H1 (cell line): ENCODE results near the gene PCDHGA7. TPM values are rescaled to one million over a fixed set of nuclear protein-coding genes. Genes with fewer than 3 reads are reported as not detected.

Experiments
- BACH1 ChIP-seq: IDR thresholded peaks from 2 replicates; pipeline ENCODE4 v1.6.1; 2012; ENCODE audit warnings: low read length, improper control_type of control experiment
- CHD1 ChIP-seq: IDR thresholded peaks from 2 replicates; pipeline ENCODE4 v1.6.1; 2012; ENCODE audit warnings: low read depth, low read length, improper control_type of control experiment
- EGR1 ChIP-seq: IDR thresholded peaks from 2 replicates; pipeline ENCODE4 v1.6.1; 2011; ENCODE audit warnings: low read depth, low read length, borderline replicate concordance
- GABPA ChIP-seq: IDR thresholded peaks from 2 replicates; pipeline ENCODE4 v1.6.1; 2011; ENCODE audit warnings: mild to moderate bottlenecking, low read length, moderate library complexity, borderline replicate concordance; ENCODE audit not compliant: insufficient read depth
- JUN ChIP-seq: IDR thresholded peaks from 2 replicates; pipeline ENCODE4 v1.6.1; 2011; ENCODE audit warnings: low read depth, mild to moderate bottlenecking, improper control_type of control experiment, low read length
- KDM4A ChIP-seq: IDR thresholded peaks from one replicate; pipeline ENCODE4 v1.7.1; 2012; ENCODE audit warnings: low read depth, mild to moderate bottlenecking, moderate library complexity, low read length, inconsistent platforms; ENCODE audit not compliant: severe bottlenecking
- SUZ12 ChIP-seq: fragments of 200-600 bp; sonication (generic); IDR thresholded peaks from 2 replicates; pipeline ENCODE4 v1.6.1; 2012; ENCODE audit warnings: mild to moderate bottlenecking, inconsistent platforms, low read length, moderate library complexity, mixed read lengths
- YY1 ChIP-seq: IDR thresholded peaks from 2 replicates; pipeline ENCODE4 v1.6.1; 2011; ENCODE audit warnings: low read depth, mild to moderate bottlenecking, low read length
- polyA plus RNA-seq, 7 experiments: library from polyadenylated mRNA; depleted of rRNA in 3 of 7; stranded (reverse) in 5 of 7; unstranded in 2 of 7; fragments of >200 nt in 5 of 7; fragments of 200-250 nt in 2 of 7; gene quantifications; 1 replicate in 5 of 7; 2 replicates in 1 of 7; 4 replicates in 1 of 7; pipeline versions ENCODE4 v1.2.1 to v1.2.3, GENCODE V29; 2011 to 2013; ENCODE audit warnings: missing spikeins in 2 of 7, mixed read lengths in 2 of 7
- total RNA-seq: library from RNA; stranded (reverse); fragmentation: NEBNext Ultra II Directional; extraction: Animal tissue kit (Norgen Biotek cat#: 25700); gene quantifications from 2 replicates; pipeline ENCODE4 v1.2.1, GENCODE V29; 2021
- TF ChIP-seq, protein P1 (sequence below): fragments of 300-600 bp; sonication (generic); IDR thresholded peaks from 2 replicates; pipeline ENCODE4 v1.7.1; 2012; ENCODE audit warnings: low read length, moderate library complexity, mild to moderate bottlenecking, inconsistent platforms; ENCODE audit not compliant: insufficient replicate concordance
- TF ChIP-seq, protein P2 (sequence below): IDR thresholded peaks from 2 replicates; pipeline ENCODE4 v1.6.1; 2011; ENCODE audit warnings: low read length, improper control_type of control experiment

PCDHGA7 gene
- total and polyA plus RNA-seq, 2 of the 8 experiments (the other 6 are each of a cell fraction or from before 2014, with no cell fraction given) = 0.39 to 1.1 TPM

- TF ChIP-seq, protein P1, sequence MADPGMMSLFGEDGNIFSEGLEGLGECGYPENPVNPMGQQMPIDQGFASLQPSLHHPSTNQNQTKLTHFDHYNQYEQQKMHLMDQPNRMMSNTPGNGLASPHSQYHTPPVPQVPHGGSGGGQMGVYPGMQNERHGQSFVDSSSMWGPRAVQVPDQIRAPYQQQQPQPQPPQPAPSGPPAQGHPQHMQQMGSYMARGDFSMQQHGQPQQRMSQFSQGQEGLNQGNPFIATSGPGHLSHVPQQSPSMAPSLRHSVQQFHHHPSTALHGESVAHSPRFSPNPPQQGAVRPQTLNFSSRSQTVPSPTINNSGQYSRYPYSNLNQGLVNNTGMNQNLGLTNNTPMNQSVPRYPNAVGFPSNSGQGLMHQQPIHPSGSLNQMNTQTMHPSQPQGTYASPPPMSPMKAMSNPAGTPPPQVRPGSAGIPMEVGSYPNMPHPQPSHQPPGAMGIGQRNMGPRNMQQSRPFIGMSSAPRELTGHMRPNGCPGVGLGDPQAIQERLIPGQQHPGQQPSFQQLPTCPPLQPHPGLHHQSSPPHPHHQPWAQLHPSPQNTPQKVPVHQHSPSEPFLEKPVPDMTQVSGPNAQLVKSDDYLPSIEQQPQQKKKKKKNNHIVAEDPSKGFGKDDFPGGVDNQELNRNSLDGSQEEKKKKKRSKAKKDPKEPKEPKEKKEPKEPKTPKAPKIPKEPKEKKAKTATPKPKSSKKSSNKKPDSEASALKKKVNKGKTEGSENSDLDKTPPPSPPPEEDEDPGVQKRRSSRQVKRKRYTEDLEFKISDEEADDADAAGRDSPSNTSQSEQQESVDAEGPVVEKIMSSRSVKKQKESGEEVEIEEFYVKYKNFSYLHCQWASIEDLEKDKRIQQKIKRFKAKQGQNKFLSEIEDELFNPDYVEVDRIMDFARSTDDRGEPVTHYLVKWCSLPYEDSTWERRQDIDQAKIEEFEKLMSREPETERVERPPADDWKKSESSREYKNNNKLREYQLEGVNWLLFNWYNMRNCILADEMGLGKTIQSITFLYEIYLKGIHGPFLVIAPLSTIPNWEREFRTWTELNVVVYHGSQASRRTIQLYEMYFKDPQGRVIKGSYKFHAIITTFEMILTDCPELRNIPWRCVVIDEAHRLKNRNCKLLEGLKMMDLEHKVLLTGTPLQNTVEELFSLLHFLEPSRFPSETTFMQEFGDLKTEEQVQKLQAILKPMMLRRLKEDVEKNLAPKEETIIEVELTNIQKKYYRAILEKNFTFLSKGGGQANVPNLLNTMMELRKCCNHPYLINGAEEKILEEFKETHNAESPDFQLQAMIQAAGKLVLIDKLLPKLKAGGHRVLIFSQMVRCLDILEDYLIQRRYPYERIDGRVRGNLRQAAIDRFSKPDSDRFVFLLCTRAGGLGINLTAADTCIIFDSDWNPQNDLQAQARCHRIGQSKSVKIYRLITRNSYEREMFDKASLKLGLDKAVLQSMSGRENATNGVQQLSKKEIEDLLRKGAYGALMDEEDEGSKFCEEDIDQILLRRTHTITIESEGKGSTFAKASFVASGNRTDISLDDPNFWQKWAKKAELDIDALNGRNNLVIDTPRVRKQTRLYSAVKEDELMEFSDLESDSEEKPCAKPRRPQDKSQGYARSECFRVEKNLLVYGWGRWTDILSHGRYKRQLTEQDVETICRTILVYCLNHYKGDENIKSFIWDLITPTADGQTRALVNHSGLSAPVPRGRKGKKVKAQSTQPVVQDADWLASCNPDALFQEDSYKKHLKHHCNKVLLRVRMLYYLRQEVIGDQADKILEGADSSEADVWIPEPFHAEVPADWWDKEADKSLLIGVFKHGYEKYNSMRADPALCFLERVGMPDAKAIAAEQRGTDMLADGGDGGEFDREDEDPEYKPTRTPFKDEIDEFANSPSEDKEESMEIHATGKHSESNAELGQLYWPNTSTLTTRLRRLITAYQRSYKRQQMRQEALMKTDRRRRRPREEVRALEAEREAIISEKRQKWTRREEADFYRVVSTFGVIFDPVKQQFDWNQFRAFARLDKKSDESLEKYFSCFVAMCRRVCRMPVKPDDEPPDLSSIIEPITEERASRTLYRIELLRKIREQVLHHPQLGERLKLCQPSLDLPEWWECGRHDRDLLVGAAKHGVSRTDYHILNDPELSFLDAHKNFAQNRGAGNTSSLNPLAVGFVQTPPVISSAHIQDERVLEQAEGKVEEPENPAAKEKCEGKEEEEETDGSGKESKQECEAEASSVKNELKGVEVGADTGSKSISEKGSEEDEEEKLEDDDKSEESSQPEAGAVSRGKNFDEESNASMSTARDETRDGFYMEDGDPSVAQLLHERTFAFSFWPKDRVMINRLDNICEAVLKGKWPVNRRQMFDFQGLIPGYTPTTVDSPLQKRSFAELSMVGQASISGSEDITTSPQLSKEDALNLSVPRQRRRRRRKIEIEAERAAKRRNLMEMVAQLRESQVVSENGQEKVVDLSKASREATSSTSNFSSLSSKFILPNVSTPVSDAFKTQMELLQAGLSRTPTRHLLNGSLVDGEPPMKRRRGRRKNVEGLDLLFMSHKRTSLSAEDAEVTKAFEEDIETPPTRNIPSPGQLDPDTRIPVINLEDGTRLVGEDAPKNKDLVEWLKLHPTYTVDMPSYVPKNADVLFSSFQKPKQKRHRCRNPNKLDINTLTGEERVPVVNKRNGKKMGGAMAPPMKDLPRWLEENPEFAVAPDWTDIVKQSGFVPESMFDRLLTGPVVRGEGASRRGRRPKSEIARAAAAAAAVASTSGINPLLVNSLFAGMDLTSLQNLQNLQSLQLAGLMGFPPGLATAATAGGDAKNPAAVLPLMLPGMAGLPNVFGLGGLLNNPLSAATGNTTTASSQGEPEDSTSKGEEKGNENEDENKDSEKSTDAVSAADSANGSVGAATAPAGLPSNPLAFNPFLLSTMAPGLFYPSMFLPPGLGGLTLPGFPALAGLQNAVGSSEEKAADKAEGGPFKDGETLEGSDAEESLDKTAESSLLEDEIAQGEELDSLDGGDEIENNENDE = no peak
- TF ChIP-seq KDM4A (no peak), CHD1 (no peak), BACH1 (no peak), SUZ12 (no peak), GABPA (no peak), YY1 (no peak), EGR1 (no peak), JUN (no peak)
- TF ChIP-seq, protein P2, sequence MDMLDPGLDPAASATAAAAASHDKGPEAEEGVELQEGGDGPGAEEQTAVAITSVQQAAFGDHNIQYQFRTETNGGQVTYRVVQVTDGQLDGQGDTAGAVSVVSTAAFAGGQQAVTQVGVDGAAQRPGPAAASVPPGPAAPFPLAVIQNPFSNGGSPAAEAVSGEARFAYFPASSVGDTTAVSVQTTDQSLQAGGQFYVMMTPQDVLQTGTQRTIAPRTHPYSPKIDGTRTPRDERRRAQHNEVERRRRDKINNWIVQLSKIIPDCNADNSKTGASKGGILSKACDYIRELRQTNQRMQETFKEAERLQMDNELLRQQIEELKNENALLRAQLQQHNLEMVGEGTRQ = no peak
Observed at GRCh38 chr5:141362719-141363118, 19.8 kb upstream of the PCDHGA7 start (continued).
